GM12873 (cell line): ENCODE results near the gene OR7G2.

Experiments used
- CTCF ChIP-seq: IDR thresholded peaks from 2 replicates; pipeline ENCODE4 v1.5.1; 2012; ENCODE audit warnings: low read depth, mild to moderate bottlenecking, moderate library complexity, low read length, control low read depth; ENCODE audit not compliant: insufficient read depth; ENCODE audit errors: missing control alignments

The OR7G2 gene

GRCh38 chr19:9075064-9075949 lies 32.0 kb downstream of the OR7G2 start:
- no peak for TF ChIP-seq CTCF

GRCh38 chr19:9073806-9074205 lies 33.5 kb downstream of the OR7G2 start:
- no peak for TF ChIP-seq CTCF

- TF ChIP-seq CTCF: no peak
These were observed 37.2 kb downstream of the OR7G2 start for GRCh38 chr19:9070066-9070465.

GRCh38 chr19:9065457-9066014 lies 41.7 kb downstream of the OR7G2 start:
- TF ChIP-seq CTCF: no peak

- no peak for TF ChIP-seq CTCF
These were observed 45.4 kb downstream of the OR7G2 start for GRCh38 chr19:9061879-9062278.

- no peak for TF ChIP-seq CTCF
These were observed 46.5 kb downstream of the OR7G2 start for GRCh38 chr19:9060564-9061340.
